Measurements from ENCODE around the gene FEZF2. TPM values are rescaled to one million over a fixed set of nuclear protein-coding genes. Genes with fewer than 3 reads are reported as not detected.

Gene FEZF2
- total and polyA plus RNA-seq, 2 of the 8 experiments (the other 6 are each of a cell fraction or from before 2014, with no cell fraction given) = 0.06 TPM; not detected in 1

DNA sequence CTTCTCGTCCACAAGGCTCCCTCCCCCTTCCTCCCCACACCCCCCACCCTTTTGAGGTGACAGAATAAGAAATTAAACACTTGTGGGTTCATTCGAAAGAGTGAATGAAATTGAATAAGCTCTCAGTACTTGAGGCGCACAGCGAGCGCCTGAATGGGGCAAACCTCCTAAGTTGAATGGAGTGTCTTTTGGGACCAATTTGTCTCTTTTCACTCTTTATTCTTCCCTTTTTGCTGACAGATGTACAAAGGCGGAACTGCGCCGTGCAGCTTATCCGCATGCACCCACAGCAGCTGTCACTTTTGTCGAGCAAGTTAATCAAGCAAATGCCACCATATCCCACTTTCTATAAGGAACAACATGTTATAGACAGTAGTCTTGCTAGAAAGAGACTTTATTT, 47.9 kb upstream of the FEZF2 start:
- H3K4ac ChIP-seq (replicated peaks; ENCODE audit: insufficient read length, low read depth, low read length) = no peak overlapping the region
- no peaks in the 10 kb centered on the region for H3K23me2 ChIP-seq (ENCODE audit: low read depth, low read length)
- H3K4me3 ChIP-seq (ENCODE audit: extremely low read depth in 1 of 4, insufficient read depth in 2 of 4, low read depth in 3 of 4, low read length in 4 of 4) = no peak overlapping the region
- H2BK5ac ChIP-seq (ENCODE audit: low read depth, low read length) = no peak overlapping the region
- H4K91ac ChIP-seq (replicated peaks; ENCODE audit: insufficient read length, low read length) = no peak overlapping the region
- H2AFZ ChIP-seq (ENCODE audit: low read length) = no peak overlapping the region
- ChIA-PET POLR2A (ENCODE audit: partially characterized antibody) (interaction anchor here (1.5 kb wide), 1 partner anchor 25 kb away, joined by 3 read pairs; no protein-coding TSS in a partner anchor), CTCF (ENCODE audit: partially characterized antibody) (interaction anchor here (1.1 kb wide), 1 partner anchor 29 kb away, joined by 3 read pairs; no protein-coding TSS in a partner anchor)
- no peak overlapping the region for H3K56ac ChIP-seq (replicated peaks; ENCODE audit: insufficient read length, low read depth, low read length)
- DNase-seq (ENCODE audit: low read depth in 1 of 2, low spot score in 2 of 2) (no peak), FAIRE-seq (no peak)
- H4K20me1 ChIP-seq (replicated peaks in 1 of 2; ENCODE audit: control insufficient read depth in 1 of 2, insufficient read depth in 2 of 2, low read length in 2 of 2) = no peaks in the 10 kb centered on the region
- no peak overlapping the region for H4K8ac ChIP-seq (ENCODE audit: extremely low read depth, insufficient read depth, low read length)
- no peak overlapping the region for H3K14ac ChIP-seq (ENCODE audit: insufficient read length)
- H3K36me3 ChIP-seq (ENCODE audit: control insufficient read depth in 2 of 4, insufficient read depth in 4 of 4, low read length in 3 of 4) = no peaks in the 10 kb centered on the region
- H3K79me1 ChIP-seq (ENCODE audit: low read depth, low read length) = no peaks in the 10 kb centered on the region
- TF ChIP-seq CHD1 (IDR thresholded peaks at IDR 0.05; ENCODE audit: low read depth, low read length) = no peak
- no peak for TF ChIP-seq TCF12 (IDR thresholded peaks at IDR 0.05; ENCODE audit: low read depth, low read length)
- TF ChIP-seq TEAD4 (IDR thresholded peaks at IDR 0.05; ENCODE audit: low read depth, low read length) = no peak
- no peak for TF ChIP-seq RBBP5 (IDR thresholded peaks at IDR 0.05; ENCODE audit: borderline replicate concordance, low read depth, low read length)
- no peak for TF ChIP-seq MAFK (IDR thresholded peaks at IDR 0.05; ENCODE audit: low read depth, low read length)
- TF ChIP-seq POLR2A (IDR thresholded peaks at IDR 0.05; ENCODE audit: control extremely low read depth in 1 of 2, low read depth in 2 of 2, low read length in 2 of 2) = no peak
- TF ChIP-seq KDM4A (IDR thresholded peaks at IDR 0.05; ENCODE audit: low read depth, low read length, severe bottlenecking) = no peak
- TF ChIP-seq, protein P1, sequence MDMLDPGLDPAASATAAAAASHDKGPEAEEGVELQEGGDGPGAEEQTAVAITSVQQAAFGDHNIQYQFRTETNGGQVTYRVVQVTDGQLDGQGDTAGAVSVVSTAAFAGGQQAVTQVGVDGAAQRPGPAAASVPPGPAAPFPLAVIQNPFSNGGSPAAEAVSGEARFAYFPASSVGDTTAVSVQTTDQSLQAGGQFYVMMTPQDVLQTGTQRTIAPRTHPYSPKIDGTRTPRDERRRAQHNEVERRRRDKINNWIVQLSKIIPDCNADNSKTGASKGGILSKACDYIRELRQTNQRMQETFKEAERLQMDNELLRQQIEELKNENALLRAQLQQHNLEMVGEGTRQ (IDR thresholded peaks at IDR 0.05; ENCODE audit: low read length) = no peak
- TF ChIP-seq EGR1 (IDR thresholded peaks at IDR 0.05; ENCODE audit: borderline replicate concordance, low read depth, low read length) = no peak
- no peak for TF ChIP-seq CBX8 (IDR thresholded peaks at IDR 0.05; ENCODE audit: borderline replicate concordance, low read depth, low read length)
- no peak for TF ChIP-seq FOSL1 (IDR thresholded peaks at IDR 0.05; ENCODE audit: insufficient read depth, low read depth, low read length)
- no peak for TF ChIP-seq EZH2 (IDR thresholded peaks at IDR 0.05; ENCODE audit: low read depth, low read length, severe bottlenecking)
- peaks cover 0 to 3% (median under 1%) of the 10 kb centered on the region in 4 experiments; a peak in 4 of 7 replicates for H3K4me1 ChIP-seq (replicated peaks in 1 of 4; ENCODE audit: control insufficient read depth in 3 of 4, insufficient read depth in 4 of 4, low read length in 3 of 4)
- no peak overlapping the region for H2BK20ac ChIP-seq (ENCODE audit: low read length)
- H3K18ac ChIP-seq (ENCODE audit: extremely low read depth, low read length) = no peak overlapping the region
- H3K27me3 ChIP-seq (replicated peaks in 1 of 4; ENCODE audit: control insufficient read depth in 3 of 4, extremely low read depth in 1 of 4, insufficient read depth in 3 of 4, low read length in 3 of 4) = peaks cover 0 to 14% (median 6%) of the 10 kb centered on the region in 4 experiments; a peak in 3 of 7 replicates
- H2BK15ac ChIP-seq (ENCODE audit: low read length) = no peak overlapping the region
- no peak overlapping the region for H2BK12ac ChIP-seq (ENCODE audit: low read depth, low read length)
- H3K9ac ChIP-seq (replicated peaks in 1 of 4; ENCODE audit: extremely low read depth in 1 of 4, low read depth in 3 of 4, low read length in 3 of 4) = no peak overlapping the region
- no peak overlapping the region for H3K4me2 ChIP-seq (ENCODE audit: insufficient read depth in 1 of 2, low read depth in 2 of 2, low read length in 2 of 2)
- H2BK120ac ChIP-seq (replicated peaks; ENCODE audit: low read depth, low read length) = no peak overlapping the region
- no peak overlapping the region for H2AK5ac ChIP-seq (ENCODE audit: low read depth, low read length)
- WGBS, 2 experiments (ENCODE audit: extremely low coverage in 1 of 2, insufficient coverage in 1 of 2, insufficient read length in 1 of 2, insufficient replicate concordance in 2 of 2, low coverage in 1 of 2, low lambda C conversion rate in 2 of 2, missing lambda C conversion rate in 1 of 2) = 90% methylated on average over 10 of the region's 10 CpGs; no CpG with 5 or more reads in 1 of the 2 experiments
- no peak overlapping the region for H3K23ac ChIP-seq (ENCODE audit: insufficient read length)
- H3K79me2 ChIP-seq (ENCODE audit: control insufficient read depth in 1 of 2, insufficient read depth in 2 of 2, low read length in 2 of 2) = no peaks in the 10 kb centered on the region
- H3K27ac ChIP-seq (ENCODE audit: low read depth, low read length) = no peak overlapping the region
- H4K5ac ChIP-seq (ENCODE audit: insufficient read length, low read depth, low read length) = no peak overlapping the region
- no peaks in the 10 kb centered on the region for H3K9me3 ChIP-seq (ENCODE audit: insufficient read depth in 2 of 2, low read depth in 1 of 2, low read length in 1 of 2)
